OCI-LY7 (cell line): Measurements from ENCODE around the gene PRDX1. TPM values are rescaled to one million over a fixed set of nuclear protein-coding genes. Genes with fewer than 3 reads are reported as not detected.
"Not testable (repeated sequence)": the region's sequence is repeated elsewhere in the genome, so short reads cannot be mapped to it uniquely, and the experiment has no call there.

ENCODE experiments used
- BruUV-seq: library from RNA; stranded (reverse); fragments of 400-500 nt; replicated peaks from 2 replicates; lab custom pipeline; 2021; lab: Mats Ljungman, UMichigan
- CTCF ChIA-PET: fragments of 300-600 bp; sonication (Branson Sonifier 250); formaldehyde crosslinking; loops from one replicate; lab custom pipeline; 2022; ENCODE audit warnings: antibody characterized with exemption; ENCODE audit not compliant: unreplicated experiment; lab: Charles Lee
- POLR2A ChIA-PET: fragments of 300-600 bp; sonication (Branson Sonifier 250); formaldehyde crosslinking; loops from one replicate; lab custom pipeline; 2022; ENCODE audit warnings: antibody characterized with exemption; lab: Charles Lee
- DNase-seq: peaks from one replicate; pipeline ENCODE4 v3.0.0-alpha.2; 2015; ENCODE audit warnings: low spot score
- H2AFZ ChIP-seq: fragments of 200-600 bp; sonication (generic), shearing (Covaris generic); 2 replicates; pipeline ENCODE4 v1.6.1; 2014; ENCODE audit warnings: mild to moderate bottlenecking, antibody characterized with exemption, low read length, moderate library complexity
- H3K27ac ChIP-seq: fragments of 200-600 bp; sonication (generic); 2 replicates; pipeline ENCODE4 v1.5.1; 2014; ENCODE audit warnings: mixed run types, low read depth, mild to moderate bottlenecking, moderate library complexity, low read length, inconsistent platforms; ENCODE audit not compliant: poor library complexity, severe bottlenecking
- H3K36me3 ChIP-seq: fragments of 200-600 bp; sonication (generic); 2 replicates; pipeline ENCODE4 v1.6.1; 2014; ENCODE audit warnings: mild to moderate bottlenecking, antibody characterized with exemption, low read length, moderate library complexity, mixed read lengths; ENCODE audit not compliant: insufficient read depth
- H3K4me1 ChIP-seq: fragments of 200-600 bp; sonication (generic); 2 replicates; pipeline ENCODE4 v1.5.1; 2014; ENCODE audit warnings: mild to moderate bottlenecking, low read length; ENCODE audit not compliant: insufficient read depth, poor library complexity, severe bottlenecking
- H3K4me2 ChIP-seq: fragments of 200-600 bp; sonication (generic); 2 replicates; pipeline ENCODE4 v1.6.1; 2014; ENCODE audit warnings: mild to moderate bottlenecking, low read length
- H3K4me3 ChIP-seq: fragments of 200-600 bp; sonication (generic); 2 replicates; pipeline ENCODE4 v1.5.1; 2014; ENCODE audit warnings: mild to moderate bottlenecking, low read depth, low read length; ENCODE audit not compliant: poor library complexity, severe bottlenecking
- H3K79me2 ChIP-seq: fragments of 200-600 bp; sonication (generic); 2 replicates; pipeline ENCODE4 v1.6.1; 2016; ENCODE audit warnings: low read depth, mild to moderate bottlenecking, low read length, moderate library complexity, mixed read lengths; ENCODE audit not compliant: insufficient read depth
- H3K9me2 ChIP-seq: fragments of 200-600 bp; sonication (generic); 2 replicates; pipeline ENCODE4 v1.6.1; 2016; ENCODE audit warnings: mild to moderate bottlenecking, low read length, mixed read lengths; ENCODE audit not compliant: insufficient read depth
- H3K9me3 ChIP-seq: fragments of 200-600 bp; sonication (generic); 2 replicates; pipeline ENCODE4 v1.6.1; 2014; ENCODE audit warnings: mild to moderate bottlenecking, mixed run types, low read length, mixed read lengths
- H4K20me1 ChIP-seq: fragments of 200-600 bp; sonication (generic); 2 replicates; pipeline ENCODE4 v1.6.1; 2014; ENCODE audit warnings: mild to moderate bottlenecking, antibody characterized with exemption, low read length, moderate library complexity, mixed read lengths; ENCODE audit not compliant: insufficient read depth
- CTCF ChIP-seq: fragments of 200-600 bp; sonication (generic); conservative IDR thresholded peaks from 2 replicates; pipeline ENCODE4 v1.5.1; 2014; ENCODE audit warnings: mild to moderate bottlenecking, antibody characterized with exemption, low read length, moderate library complexity, mixed read lengths
- EZH2phosphoT487 ChIP-seq: fragments of 200-600 bp; sonication (generic); IDR thresholded peaks from 2 replicates; pipeline ENCODE4 v1.6.1; 2018; ENCODE audit warnings: low read depth, borderline replicate concordance, mild to moderate bottlenecking, mixed run types, antibody characterized with exemption, low read length, moderate library complexity, mixed read lengths
- intact Hi-C: fragments of 100-400 bp; cut with micrococcal nuclease; formaldehyde crosslinking; loops from one replicate; pipeline ENCODE4 v1.10.0; 2022; ENCODE audit not compliant: unreplicated experiment
- total RNA-seq, 2 experiments: library from RNA; depleted of rRNA in 1 of 2; stranded (reverse); fragments of >200 nt in 1 of 2; shearing (Covaris generic) in 1 of 2; gene quantifications; 2 replicates each; pipeline ENCODE4 v1.2.3, GENCODE V29; 2014 to 2022

Gene PRDX1
- total RNA-seq, 2 experiments from 2014 or later: 814 to 851 TPM

GRCh38 chr1:45470306-45470798 is 51.3 kb downstream of the PRDX1 start:
- TF ChIP-seq EZH2phosphoT487 (no peak), CTCF (no peak)
- H3K27ac ChIP-seq: no peak overlapping the region
- H3K36me3 ChIP-seq: no peaks in the 10 kb centered on the region
- DNase-seq: no peak
- no peak overlapping the region for H2AFZ ChIP-seq
- H3K4me3 ChIP-seq: no peak overlapping the region
- ChIA-PET CTCF (no interaction called here), POLR2A (interaction anchor here (0.6 to 1.6 kb wide), 4 partner anchors 17 to 99 kb away, joined by 3 read pairs; no protein-coding TSS in a partner anchor)
- H4K20me1 ChIP-seq: no peaks in the 10 kb centered on the region
- H3K9me2 ChIP-seq: no peaks in the 10 kb centered on the region
- no peaks in the 10 kb centered on the region for H3K9me3 ChIP-seq
- no TSS peak for BruUV-seq
- no peak overlapping the region for H3K4me2 ChIP-seq
- H3K79me2 ChIP-seq: no peaks in the 10 kb centered on the region
- intact Hi-C loops: no loop called here
- H3K4me1 ChIP-seq: peaks cover 4% of the 10 kb centered on the region

- DNase-seq, H3K4me1 ChIP-seq, H4K20me1 ChIP-seq, BruUV-seq, H3K36me3 ChIP-seq, CTCF ChIA-PET, H3K9me3 ChIP-seq, H3K79me2 ChIP-seq, H3K4me3 ChIP-seq, H2AFZ ChIP-seq, H3K9me2 ChIP-seq, intact Hi-C loops, H3K27ac ChIP-seq, H3K4me2 ChIP-seq: not testable (repeated sequence)
- POLR2A ChIA-PET: interaction anchor here (1.0 kb wide), 1 partner anchor 10 kb away, joined by 3 read pairs; no protein-coding TSS in a partner anchor
Observed at GRCh38 chr1:45467353-45467752, 54.3 kb downstream of the PRDX1 start.

- Histone ChIP-seq H3K36me3 (no peaks in the 10 kb centered on the region), H2AFZ (no peak overlapping the region), H3K79me2 (no peaks in the 10 kb centered on the region), H3K4me3 (no peak overlapping the region), H3K4me1 (no peaks in the 10 kb centered on the region), H3K9me3 (no peaks in the 10 kb centered on the region), H3K4me2 (no peak overlapping the region), H3K27ac (no peak overlapping the region), H4K20me1 (no peaks in the 10 kb centered on the region), H3K9me2 (no peaks in the 10 kb centered on the region)
- TF ChIP-seq EZH2phosphoT487 (no peak), CTCF (no peak)
- intact Hi-C loops: no loop called here
- ChIA-PET POLR2A (no interaction called here), CTCF (interaction anchor here (0.5 kb wide), 1 partner anchor 139 kb away, joined by 7 read pairs; no protein-coding TSS in a partner anchor)
- no peak for DNase-seq
- no TSS peak for BruUV-seq
Observed at GRCh38 chr1:45465277-45465676, 56.4 kb downstream of the PRDX1 start.

Other genes starting within 250 kb of the PRDX1 start
- gene HPDL, start 195.0 kb downstream of the PRDX1 start, total RNA-seq (2014; rRNA removed; shearing (Covaris generic)): 25.2 and 27.1 TPM in 2 replicates
- gene HPDL, start 195.0 kb downstream of the PRDX1 start, total RNA-seq (2022): 21.9 and 25.8 TPM in 2 replicates
- gene TOE1, start 181.7 kb downstream of the PRDX1 start, total RNA-seq (2014; rRNA removed; shearing (Covaris generic)): 23.7 and 30.2 TPM in 2 replicates
- gene TOE1, start 181.7 kb downstream of the PRDX1 start, total RNA-seq (2022): 22.1 and 24.4 TPM in 2 replicates
- gene MUTYH, start 181.4 kb downstream of the PRDX1 start, total RNA-seq (2014; rRNA removed; shearing (Covaris generic)): 46.6 and 52.6 TPM in 2 replicates
- gene MUTYH, start 181.4 kb downstream of the PRDX1 start, total RNA-seq (2022): 69.7 and 70.1 TPM in 2 replicates
- 4.9 and 5.0 TPM in 2 replicates for gene TESK2, start 30.7 kb downstream of the PRDX1 start, total RNA-seq (2014; rRNA removed; shearing (Covaris generic))
- 6.6 and 9.2 TPM in 2 replicates for gene TESK2, start 30.7 kb downstream of the PRDX1 start, total RNA-seq (2022)
- 2.9 and 7.4 TPM in 2 replicates for gene CCDC163, start 21.8 kb downstream of the PRDX1 start, total RNA-seq (2014; rRNA removed; shearing (Covaris generic))
- 17.2 and 21.1 TPM in 2 replicates for gene CCDC163, start 21.8 kb downstream of the PRDX1 start, total RNA-seq (2022)
- gene MMACHC, start 21.6 kb downstream of the PRDX1 start, total RNA-seq (2014; rRNA removed; shearing (Covaris generic)): 7.6 and 8.1 TPM in 2 replicates
- 13.3 and 15.9 TPM in 2 replicates for gene MMACHC, start 21.6 kb downstream of the PRDX1 start, total RNA-seq (2022)
- 110 and 142 TPM in 2 replicates for gene AKR1A1, start 28.9 kb upstream of the PRDX1 start, total RNA-seq (2014; rRNA removed; shearing (Covaris generic))
- 141 and 152 TPM in 2 replicates for gene AKR1A1, start 28.9 kb upstream of the PRDX1 start, total RNA-seq (2022)
- 210 and 267 TPM in 2 replicates for gene NASP, start 62.2 kb upstream of the PRDX1 start, total RNA-seq (2014; rRNA removed; shearing (Covaris generic))
- 373 and 394 TPM in 2 replicates for gene NASP, start 62.2 kb upstream of the PRDX1 start, total RNA-seq (2022)
- 2.8 and 3.2 TPM in 2 replicates for gene CCDC17, start 102.2 kb upstream of the PRDX1 start, total RNA-seq (2014; rRNA removed; shearing (Covaris generic))
- 5.0 and 5.6 TPM in 2 replicates for gene CCDC17, start 102.2 kb upstream of the PRDX1 start, total RNA-seq (2022)
- gene GPBP1L1, start 164.6 kb upstream of the PRDX1 start, total RNA-seq (2014; rRNA removed; shearing (Covaris generic)): 89.7 and 101 TPM in 2 replicates
- gene GPBP1L1, start 164.6 kb upstream of the PRDX1 start, total RNA-seq (2022): 117 and 130 TPM in 2 replicates
- gene TMEM69, start 166.3 kb upstream of the PRDX1 start, total RNA-seq (2014; rRNA removed; shearing (Covaris generic)): 24.7 and 35.8 TPM in 2 replicates
- 42.2 and 49.1 TPM in 2 replicates for gene TMEM69, start 166.3 kb upstream of the PRDX1 start, total RNA-seq (2022)
- 4.6 and 6.3 TPM in 2 replicates for gene IPP, start 228.8 kb upstream of the PRDX1 start, total RNA-seq (2014; rRNA removed; shearing (Covaris generic))
- gene IPP, start 228.8 kb upstream of the PRDX1 start, total RNA-seq (2022): 13.2 and 17.9 TPM in 2 replicates